Measurements from ENCODE around the gene ATP6V0E1. TPM values are rescaled to one million over a fixed set of nuclear protein-coding genes. Genes with fewer than 3 reads are reported as not detected.

Gene ATP6V0E1
- total RNA-seq, 1 experiment from 2014 or later: 332 TPM

GRCh38 chr5:172946146-172946545, 37.4 kb upstream of the ATP6V0E1 start:
- H3K27me3 ChIP-seq (ENCODE audit: control insufficient read depth, insufficient read depth, low read length): no peaks in the 10 kb centered on the region
- TF ChIP-seq CTCF (IDR thresholded peaks at IDR 0.05): no peak
- TF ChIP-seq SIN3A (IDR thresholded peaks at IDR 0.05; ENCODE audit: borderline replicate concordance, insufficient read depth, low read depth, low read length): no peak
- no peak for TF ChIP-seq POLR2AphosphoS5 (IDR thresholded peaks at IDR 0.05; ENCODE audit: low read depth, low read length)
- ATAC-seq: no peak
- in situ Hi-C loops (cut with HindIII; ENCODE audit: low pct_unique_long_range_greater_than_20kb, low sequenced_read_pairs) (no loop called here), intact Hi-C loops (cut with micrococcal nuclease; ENCODE audit: unreplicated experiment) (no loop called here)
- no peak for DNase-seq (ENCODE audit: low read depth, low spot score)
- ChIA-PET POLR2A (no interaction called here), CTCF (no interaction called here)
- H3K4me1 ChIP-seq (ENCODE audit: control insufficient read depth, insufficient read depth, low read length): no peaks in the 10 kb centered on the region
- no peaks in the 10 kb centered on the region for H3K36me3 ChIP-seq (ENCODE audit: control insufficient read depth, insufficient read depth, low read length)
- no peak overlapping the region for H3K27ac ChIP-seq (ENCODE audit: low read length)
- BruUV-seq (replicated peaks): no TSS peak
- no peak overlapping the region for H3K4me3 ChIP-seq (ENCODE audit: low read depth in 2 of 2, low read length in 2 of 2)
- H3K9me3 ChIP-seq (ENCODE audit: control insufficient read depth, insufficient read depth, low read depth, low read length): no peaks in the 10 kb centered on the region

- no TSS peak for BruUV-seq (replicated peaks)
- no peaks in the 10 kb centered on the region for H3K36me3 ChIP-seq (ENCODE audit: control insufficient read depth, insufficient read depth, low read length)
- no peak for TF ChIP-seq SIN3A (IDR thresholded peaks at IDR 0.05; ENCODE audit: borderline replicate concordance, insufficient read depth, low read depth, low read length)
- TF ChIP-seq CTCF (IDR thresholded peaks at IDR 0.05): no peak
- no peak for TF ChIP-seq TCF7L2 (IDR thresholded peaks at IDR 0.05; ENCODE audit: low read depth, low read length)
- no peak for TF ChIP-seq POLR2AphosphoS5 (IDR thresholded peaks at IDR 0.05; ENCODE audit: low read depth, low read length)
- H3K27ac ChIP-seq (ENCODE audit: low read length): no peak overlapping the region
- DNase-seq (ENCODE audit: low read depth, low spot score) (no peak), ATAC-seq (no peak)
- no peaks in the 10 kb centered on the region for H3K9me3 ChIP-seq (ENCODE audit: control insufficient read depth, insufficient read depth, low read depth, low read length)
- CTCF ChIA-PET: no interaction called here
- no peaks in the 10 kb centered on the region for H3K4me1 ChIP-seq (ENCODE audit: control insufficient read depth, insufficient read depth, low read length)
- in situ Hi-C loops (cut with HindIII; ENCODE audit: low pct_unique_long_range_greater_than_20kb, low sequenced_read_pairs) (no loop called here), intact Hi-C loops (cut with micrococcal nuclease; ENCODE audit: unreplicated experiment) (no loop called here)
- H3K27me3 ChIP-seq (ENCODE audit: control insufficient read depth, insufficient read depth, low read length): no peaks in the 10 kb centered on the region
- H3K4me3 ChIP-seq (ENCODE audit: low read depth in 2 of 2, low read length in 2 of 2): no peak overlapping the region
- POLR2A ChIA-PET: no interaction called here
Observed at GRCh38 chr5:172949426-172949825, 34.1 kb upstream of the ATP6V0E1 start.

GRCh38 chr5:172950176-172950965, 33.2 kb upstream of the ATP6V0E1 start:
- H3K4me1 ChIP-seq (ENCODE audit: control insufficient read depth, insufficient read depth, low read length): peaks cover under 1% of the 10 kb centered on the region; the same call in 1 of the 2 replicates
- H3K36me3 ChIP-seq (ENCODE audit: control insufficient read depth, insufficient read depth, low read length): no peaks in the 10 kb centered on the region
- no peaks in the 10 kb centered on the region for H3K9me3 ChIP-seq (ENCODE audit: control insufficient read depth, insufficient read depth, low read depth, low read length)
- in situ Hi-C loops (cut with HindIII; ENCODE audit: low pct_unique_long_range_greater_than_20kb, low sequenced_read_pairs): no loop called here
- POLR2A ChIA-PET: no interaction called here
- H3K27me3 ChIP-seq (ENCODE audit: control insufficient read depth, insufficient read depth, low read length): no peaks in the 10 kb centered on the region
- no peak overlapping the region for H3K4me3 ChIP-seq (ENCODE audit: low read depth in 2 of 2, low read length in 2 of 2)
- intact Hi-C loops (cut with micrococcal nuclease; ENCODE audit: unreplicated experiment): loop anchor here (10.0 kb wide), 1 partner anchor 476 kb away; no protein-coding TSS in a partner anchor
- ATAC-seq (no peak), DNase-seq (ENCODE audit: low read depth, low spot score) (no peak)
- TF ChIP-seq REST (IDR thresholded peaks at IDR 0.05; ENCODE audit: insufficient read depth in 1 of 2, low read depth in 2 of 2, low read length in 1 of 2): no peak
- TF ChIP-seq TCF7L2 (IDR thresholded peaks at IDR 0.05; ENCODE audit: low read depth, low read length): no peak
- TF ChIP-seq POLR2AphosphoS5 (IDR thresholded peaks at IDR 0.05; ENCODE audit: low read depth, low read length): no peak
- no peak for TF ChIP-seq SIN3A (IDR thresholded peaks at IDR 0.05; ENCODE audit: borderline replicate concordance, insufficient read depth, low read depth, low read length)
- TF ChIP-seq CTCF (IDR thresholded peaks at IDR 0.05): no peak
- BruUV-seq (replicated peaks): no TSS peak
- H3K27ac ChIP-seq (ENCODE audit: low read length): no peak overlapping the region
- CTCF ChIA-PET: interaction anchor here (1.1 kb wide), 1 partner anchor 235 kb away, joined by 3 read pairs; no protein-coding TSS in a partner anchor
